ENCODE measurements around the gene ORMDL2.
"Not testable (repeated sequence)": the region's sequence is repeated elsewhere in the genome, so short reads cannot be mapped to it uniquely, and the experiment has no call there.

Gene ORMDL2

DNA sequence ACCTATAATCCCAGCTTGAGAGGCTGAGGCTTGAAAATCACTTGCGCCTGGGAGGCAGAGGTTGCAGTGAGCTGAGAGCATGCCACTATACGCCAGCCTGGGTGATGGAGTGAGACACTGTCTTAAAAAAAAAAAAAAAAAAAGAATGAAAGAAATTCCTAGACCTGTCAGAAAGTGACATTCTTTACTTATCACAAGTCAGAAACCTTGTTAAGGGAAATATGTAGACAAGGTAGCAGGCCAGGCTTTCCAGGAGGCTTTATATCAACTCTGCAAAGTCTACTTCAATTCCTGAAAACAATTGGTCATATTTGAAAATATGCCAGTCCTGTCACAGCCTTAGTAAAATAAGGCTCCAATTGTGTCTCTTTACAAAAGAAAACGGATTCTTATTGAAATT is 44.0 kb downstream of the ORMDL2 start:
- DNase-seq = no peak

DNA sequence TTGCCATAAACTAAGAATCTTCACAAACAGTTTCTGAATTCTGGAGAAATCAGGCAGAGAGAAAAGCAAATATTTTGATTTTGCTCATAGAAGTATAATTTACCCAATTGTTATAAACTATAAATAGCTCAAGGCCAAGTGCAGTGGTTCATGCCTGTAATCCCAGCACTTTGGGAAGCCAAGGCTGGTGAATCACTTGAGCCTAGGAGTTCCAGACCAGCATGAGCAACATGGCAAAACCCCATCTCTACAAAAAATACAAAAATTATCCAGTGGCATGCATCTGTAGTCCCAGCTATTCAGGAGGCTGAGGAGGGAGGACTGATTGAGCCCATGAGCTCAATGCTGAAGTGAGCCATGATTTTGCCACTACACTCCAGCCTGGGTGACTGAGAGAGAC is 44.4 kb downstream of the ORMDL2 start:
- DNase-seq = no peak

DNA sequence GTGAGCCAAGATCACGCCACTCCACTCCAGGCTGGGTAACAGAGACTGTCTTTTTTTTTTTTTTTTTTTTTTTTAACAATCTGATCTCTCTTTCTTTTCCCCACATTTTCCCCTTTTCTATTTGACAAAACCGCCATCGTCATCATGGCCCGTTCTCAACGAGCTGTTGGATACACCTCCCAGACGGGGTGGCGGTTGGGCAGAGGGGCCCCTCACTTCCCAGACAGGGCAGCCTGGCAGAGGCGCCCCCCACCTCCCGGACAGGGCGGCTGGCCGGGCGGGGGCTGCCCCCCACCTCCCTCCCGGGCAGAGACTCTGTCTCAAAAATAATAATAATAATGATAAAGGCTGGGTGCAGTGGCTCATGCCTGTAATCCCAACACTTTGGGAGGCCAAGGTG is 45.1 kb downstream of the ORMDL2 start:
- DNase-seq = not testable (repeated sequence)

DNA sequence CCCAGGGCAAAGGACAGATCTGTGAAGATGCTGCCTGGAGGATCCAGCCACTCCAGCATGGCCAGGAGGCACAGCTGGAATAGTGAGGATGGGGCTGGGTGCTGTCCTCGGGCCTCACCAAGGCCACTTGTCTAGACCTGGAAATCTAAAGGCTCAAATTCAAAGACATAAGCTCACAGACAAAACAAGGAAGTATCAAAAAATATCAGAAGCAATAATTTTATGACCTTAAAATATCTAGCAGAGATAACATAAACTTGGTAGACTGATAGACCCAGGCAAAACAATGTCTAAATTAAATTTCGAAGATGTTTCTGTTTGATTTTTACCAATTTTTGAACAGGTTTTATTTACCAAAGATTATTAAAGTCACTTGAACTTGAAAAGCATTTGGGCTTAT is 47.5 kb downstream of the ORMDL2 start:
- DNase-seq = no peak

DNA sequence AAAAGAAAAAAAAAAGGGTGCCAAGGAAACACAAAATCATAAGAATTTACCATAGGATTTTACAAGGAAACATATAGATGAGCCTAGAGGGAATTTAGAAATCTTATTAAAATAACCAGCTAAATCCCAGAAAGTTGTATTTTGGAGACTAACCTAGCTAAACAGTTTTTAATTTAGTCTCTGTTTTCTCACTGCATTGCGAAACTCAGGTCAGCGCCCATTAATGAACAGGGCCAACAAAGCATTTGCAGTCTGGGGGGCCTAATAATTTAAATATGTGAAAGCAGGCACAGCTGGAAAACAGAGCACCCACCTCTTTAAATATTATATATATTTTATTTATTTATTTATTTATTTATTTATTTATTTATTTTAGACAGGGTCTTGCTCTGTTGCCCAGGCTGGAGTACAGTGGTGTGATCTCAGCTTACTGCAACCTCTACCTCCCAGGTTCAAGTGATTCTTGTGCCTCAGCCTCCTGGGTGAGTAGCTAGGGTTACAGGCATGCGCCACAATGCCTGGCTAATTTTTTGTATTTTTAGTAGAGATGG is 48.7 kb downstream of the ORMDL2 start:
- not testable (repeated sequence) for DNase-seq

All from NCI-H187 (cell line).